ENCODE data around the gene MRAS. TPM values are rescaled to one million over a fixed set of nuclear protein-coding genes. Genes with fewer than 3 reads are reported as not detected.

MRAS gene
- total RNA-seq, 1 experiment from 2014 or later: 13.2 TPM

DNA sequence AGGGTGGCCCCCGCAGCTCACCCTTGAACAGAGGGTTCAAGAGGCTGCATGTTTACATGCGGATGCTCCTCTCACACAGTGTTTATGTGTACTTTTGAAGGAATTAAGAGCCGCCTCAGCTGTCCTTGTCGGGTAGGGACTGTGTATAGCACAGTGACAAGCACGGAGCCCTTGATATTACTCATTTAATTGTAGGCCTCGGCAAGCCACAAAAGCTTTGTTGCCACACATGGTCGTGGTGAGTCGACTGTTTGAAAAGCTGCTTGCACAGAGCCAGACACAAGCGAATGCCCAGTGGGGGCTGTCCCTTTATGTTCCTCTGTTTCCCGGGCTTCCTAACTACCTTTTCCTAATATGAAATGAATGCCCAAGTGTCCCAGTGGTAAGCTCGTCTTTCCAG is 90.5 kb downstream of the MRAS start:
- Mint-ChIP-seq H3K27ac (ENCODE audit: unreplicated experiment) (no peak overlapping the region), H3K27me3 (ENCODE audit: unreplicated experiment) (peaks cover 56% of the 10 kb centered on the region), H3K36me3 (ENCODE audit: insufficient read depth, unreplicated experiment) (peaks cover 8% of the 10 kb centered on the region), H3K4me1 (ENCODE audit: low read depth, unreplicated experiment) (peaks cover 3% of the 10 kb centered on the region), H3K4me3 (ENCODE audit: low read depth, unreplicated experiment) (no peak overlapping the region), H3K9me3 (ENCODE audit: low read depth, unreplicated experiment) (no peaks in the 10 kb centered on the region)
- DNase-seq: no peak
- no TSS peak for BruUV-seq (replicated peaks)
- intact Hi-C loops (cut with micrococcal nuclease; ENCODE audit: unreplicated experiment): no loop called here
- TF ChIP-seq, protein P1, sequence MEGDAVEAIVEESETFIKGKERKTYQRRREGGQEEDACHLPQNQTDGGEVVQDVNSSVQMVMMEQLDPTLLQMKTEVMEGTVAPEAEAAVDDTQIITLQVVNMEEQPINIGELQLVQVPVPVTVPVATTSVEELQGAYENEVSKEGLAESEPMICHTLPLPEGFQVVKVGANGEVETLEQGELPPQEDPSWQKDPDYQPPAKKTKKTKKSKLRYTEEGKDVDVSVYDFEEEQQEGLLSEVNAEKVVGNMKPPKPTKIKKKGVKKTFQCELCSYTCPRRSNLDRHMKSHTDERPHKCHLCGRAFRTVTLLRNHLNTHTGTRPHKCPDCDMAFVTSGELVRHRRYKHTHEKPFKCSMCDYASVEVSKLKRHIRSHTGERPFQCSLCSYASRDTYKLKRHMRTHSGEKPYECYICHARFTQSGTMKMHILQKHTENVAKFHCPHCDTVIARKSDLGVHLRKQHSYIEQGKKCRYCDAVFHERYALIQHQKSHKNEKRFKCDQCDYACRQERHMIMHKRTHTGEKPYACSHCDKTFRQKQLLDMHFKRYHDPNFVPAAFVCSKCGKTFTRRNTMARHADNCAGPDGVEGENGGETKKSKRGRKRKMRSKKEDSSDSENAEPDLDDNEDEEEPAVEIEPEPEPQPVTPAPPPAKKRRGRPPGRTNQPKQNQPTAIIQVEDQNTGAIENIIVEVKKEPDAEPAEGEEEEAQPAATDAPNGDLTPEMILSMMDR (IDR thresholded peaks at IDR 0.05; ENCODE audit: unreplicated experiment): no peak
- CTCF ChIA-PET: interaction anchor here (1.1 kb wide), 1 partner anchor 23 kb away, joined by 3 read pairs; no protein-coding TSS in a partner anchor

DNA sequence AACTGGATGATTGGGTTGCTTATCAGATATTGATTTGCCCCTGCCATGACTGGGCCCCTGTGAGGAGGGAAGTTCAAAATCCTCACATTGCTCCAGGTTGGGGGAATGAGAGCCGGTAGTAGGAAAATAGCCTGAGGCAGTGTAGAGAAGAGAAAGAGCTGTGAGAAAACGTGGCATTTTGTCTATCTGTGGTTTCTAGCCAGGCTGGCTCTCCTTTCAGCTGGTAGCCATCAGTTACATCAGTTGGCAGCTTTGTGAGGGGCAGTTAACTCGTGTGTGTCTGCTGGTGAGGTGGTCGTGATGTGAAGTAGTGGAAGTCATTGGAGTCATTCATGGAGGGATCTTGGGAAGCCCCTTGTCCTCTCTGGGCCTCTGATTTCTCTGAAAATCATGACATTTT is 91.3 kb downstream of the MRAS start:
- Mint-ChIP-seq H3K4me1 (ENCODE audit: low read depth, unreplicated experiment) (no peaks in the 10 kb centered on the region), H3K27me3 (ENCODE audit: unreplicated experiment) (peaks cover 50% of the 10 kb centered on the region), H3K4me3 (ENCODE audit: low read depth, unreplicated experiment) (no peak overlapping the region), H3K36me3 (ENCODE audit: insufficient read depth, unreplicated experiment) (peaks cover under 1% of the 10 kb centered on the region), H3K27ac (ENCODE audit: unreplicated experiment) (no peak overlapping the region), H3K9me3 (ENCODE audit: low read depth, unreplicated experiment) (no peaks in the 10 kb centered on the region)
- no TSS peak for BruUV-seq (replicated peaks)
- CTCF ChIA-PET: interaction anchor here (1.1 kb wide), 1 partner anchor 22 kb away, joined by 3 read pairs; no protein-coding TSS in a partner anchor
- no peak for DNase-seq
- intact Hi-C loops (cut with micrococcal nuclease; ENCODE audit: unreplicated experiment): no loop called here
- TF ChIP-seq, protein P1 (IDR thresholded peaks at IDR 0.05; ENCODE audit: unreplicated experiment): no peak

DNA sequence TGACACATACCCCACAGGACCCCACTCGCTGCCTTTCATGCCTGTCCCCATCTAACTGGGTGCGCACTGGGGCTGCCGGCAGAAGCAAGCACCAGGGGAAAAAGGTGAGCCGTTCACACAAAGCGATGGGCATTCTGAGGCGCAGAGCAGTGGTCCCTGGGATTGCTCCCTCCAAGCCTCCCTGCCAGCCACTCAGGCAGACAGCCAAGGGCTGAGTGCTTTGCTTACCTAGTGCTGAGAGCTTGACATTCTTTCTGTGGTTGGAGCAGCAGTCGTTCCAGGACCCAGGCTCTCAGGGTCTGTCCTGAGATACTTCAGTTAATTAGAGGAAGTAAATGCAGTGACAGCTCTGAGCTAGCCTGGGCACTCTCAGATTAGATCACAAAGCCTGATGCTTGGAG is 91.7 kb downstream of the MRAS start:
- no peaks in the 10 kb centered on the region for H3K9me3 Mint-ChIP-seq (ENCODE audit: low read depth, unreplicated experiment)
- intact Hi-C loops (cut with micrococcal nuclease; ENCODE audit: unreplicated experiment): no loop called here
- H3K27me3 Mint-ChIP-seq (ENCODE audit: unreplicated experiment): peaks cover 50% of the 10 kb centered on the region
- H3K27ac Mint-ChIP-seq (ENCODE audit: unreplicated experiment): no peak overlapping the region
- CTCF ChIA-PET: no interaction called here
- H3K4me1 Mint-ChIP-seq (ENCODE audit: low read depth, unreplicated experiment): no peaks in the 10 kb centered on the region
- TF ChIP-seq, protein P1 (IDR thresholded peaks at IDR 0.05; ENCODE audit: unreplicated experiment): no peak
- H3K36me3 Mint-ChIP-seq (ENCODE audit: insufficient read depth, unreplicated experiment): no peaks in the 10 kb centered on the region
- no peak for DNase-seq
- BruUV-seq (replicated peaks): no TSS peak
- H3K4me3 Mint-ChIP-seq (ENCODE audit: low read depth, unreplicated experiment): no peak overlapping the region

DNA sequence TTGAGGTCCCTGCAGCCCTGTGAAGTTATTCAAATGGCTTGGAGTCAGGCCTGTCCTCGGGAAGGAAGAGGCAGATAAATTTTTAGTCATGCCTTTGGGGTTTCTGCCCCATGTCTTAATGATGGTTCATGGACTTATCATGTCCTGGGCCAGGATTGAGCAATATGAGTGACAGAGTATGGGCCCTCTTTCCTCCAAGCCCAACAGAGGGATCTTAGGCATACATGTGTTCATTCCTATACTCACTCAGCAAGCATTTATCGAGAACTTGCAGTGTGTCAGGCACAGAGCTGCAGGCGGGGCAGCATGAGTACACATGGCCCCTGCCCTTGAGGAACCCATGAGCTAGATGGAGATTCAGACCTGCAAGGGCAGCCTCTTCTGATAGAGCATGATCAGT is 92.2 kb downstream of the MRAS start:
- no peak overlapping the region for H3K27ac Mint-ChIP-seq (ENCODE audit: unreplicated experiment)
- no peaks in the 10 kb centered on the region for H3K9me3 Mint-ChIP-seq (ENCODE audit: low read depth, unreplicated experiment)
- intact Hi-C loops (cut with micrococcal nuclease; ENCODE audit: unreplicated experiment): no loop called here
- no peaks in the 10 kb centered on the region for H3K36me3 Mint-ChIP-seq (ENCODE audit: insufficient read depth, unreplicated experiment)
- TF ChIP-seq, protein P1 (IDR thresholded peaks at IDR 0.05; ENCODE audit: unreplicated experiment): no peak
- BruUV-seq (replicated peaks): no TSS peak
- CTCF ChIA-PET: no interaction called here
- no peak for DNase-seq
- no peak overlapping the region for H3K4me3 Mint-ChIP-seq (ENCODE audit: low read depth, unreplicated experiment)
- peaks cover 48% of the 10 kb centered on the region for H3K27me3 Mint-ChIP-seq (ENCODE audit: unreplicated experiment)
- no peaks in the 10 kb centered on the region for H3K4me1 Mint-ChIP-seq (ENCODE audit: low read depth, unreplicated experiment)

All from Calu3 (cell line).